Esophagus muscularis mucosa (tissue), 4 donors: ENCODE measurements around the gene GFAP.

Experiments
- EP300 ChIP-seq: sonication (generic); formaldehyde crosslinking; IDR thresholded peaks from one replicate; pipeline ENCODE4 v1.6.1; 2017; ENCODE audit warnings: antibody characterized with exemption
- POLR2A ChIP-seq: fragments of 450-650 bp; IDR thresholded peaks from one replicate; pipeline ENCODE4 v1.6.1; 2017; ENCODE audit warnings: antibody characterized with exemption, moderate library complexity, mild to moderate bottlenecking, low read depth
- TF ChIP-seq, protein P1 (sequence below), 3 experiments: fragments of 200-600 bp in 2 of 3; fragments of 450-650 bp in 1 of 3; sonication (generic) in 2 of 3; IDR thresholded peaks; one replicate each; pipeline ENCODE4 v1.5.1; 2017 to 2019; ENCODE audit warnings: antibody characterized with exemption in 3 of 3, mild to moderate bottlenecking in 2 of 3, moderate library complexity in 1 of 3

DNA sequence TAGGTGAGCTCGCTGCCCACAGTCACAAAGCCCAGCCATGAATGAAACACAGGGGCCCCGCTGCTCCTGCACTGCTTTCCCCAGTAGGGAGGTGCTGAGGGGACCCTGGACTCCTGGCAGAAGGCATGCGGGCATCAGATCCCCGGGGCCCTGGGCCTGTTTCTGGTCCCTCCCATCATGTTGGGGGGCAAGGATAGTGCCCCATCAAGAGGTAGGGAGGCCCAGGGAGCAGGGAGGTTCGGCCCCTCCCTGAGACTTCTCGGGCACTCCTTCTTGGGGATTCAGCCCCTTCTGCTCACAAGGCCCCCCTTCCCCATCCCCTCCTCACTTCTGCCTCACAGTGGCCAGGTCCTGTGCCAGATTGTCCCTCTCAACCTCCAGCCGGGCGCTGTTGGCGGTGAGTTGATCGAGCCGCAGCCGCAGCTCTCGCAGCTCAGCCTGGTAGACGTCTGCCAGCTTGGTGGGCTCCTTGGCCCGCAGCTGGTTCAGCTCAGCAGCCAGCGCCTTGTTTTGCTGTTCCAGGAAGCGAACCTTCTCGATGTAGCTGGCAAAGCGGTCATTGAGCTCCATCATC, 515 bp downstream of the GFAP start:
- TF ChIP-seq POLR2A (no peak), EP300 (no peak)
- TF ChIP-seq, protein P1, sequence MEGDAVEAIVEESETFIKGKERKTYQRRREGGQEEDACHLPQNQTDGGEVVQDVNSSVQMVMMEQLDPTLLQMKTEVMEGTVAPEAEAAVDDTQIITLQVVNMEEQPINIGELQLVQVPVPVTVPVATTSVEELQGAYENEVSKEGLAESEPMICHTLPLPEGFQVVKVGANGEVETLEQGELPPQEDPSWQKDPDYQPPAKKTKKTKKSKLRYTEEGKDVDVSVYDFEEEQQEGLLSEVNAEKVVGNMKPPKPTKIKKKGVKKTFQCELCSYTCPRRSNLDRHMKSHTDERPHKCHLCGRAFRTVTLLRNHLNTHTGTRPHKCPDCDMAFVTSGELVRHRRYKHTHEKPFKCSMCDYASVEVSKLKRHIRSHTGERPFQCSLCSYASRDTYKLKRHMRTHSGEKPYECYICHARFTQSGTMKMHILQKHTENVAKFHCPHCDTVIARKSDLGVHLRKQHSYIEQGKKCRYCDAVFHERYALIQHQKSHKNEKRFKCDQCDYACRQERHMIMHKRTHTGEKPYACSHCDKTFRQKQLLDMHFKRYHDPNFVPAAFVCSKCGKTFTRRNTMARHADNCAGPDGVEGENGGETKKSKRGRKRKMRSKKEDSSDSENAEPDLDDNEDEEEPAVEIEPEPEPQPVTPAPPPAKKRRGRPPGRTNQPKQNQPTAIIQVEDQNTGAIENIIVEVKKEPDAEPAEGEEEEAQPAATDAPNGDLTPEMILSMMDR (IDR thresholded peaks at IDR 0.05), result no peak
